ENCODE data around the gene SYDE1.

DNA sequence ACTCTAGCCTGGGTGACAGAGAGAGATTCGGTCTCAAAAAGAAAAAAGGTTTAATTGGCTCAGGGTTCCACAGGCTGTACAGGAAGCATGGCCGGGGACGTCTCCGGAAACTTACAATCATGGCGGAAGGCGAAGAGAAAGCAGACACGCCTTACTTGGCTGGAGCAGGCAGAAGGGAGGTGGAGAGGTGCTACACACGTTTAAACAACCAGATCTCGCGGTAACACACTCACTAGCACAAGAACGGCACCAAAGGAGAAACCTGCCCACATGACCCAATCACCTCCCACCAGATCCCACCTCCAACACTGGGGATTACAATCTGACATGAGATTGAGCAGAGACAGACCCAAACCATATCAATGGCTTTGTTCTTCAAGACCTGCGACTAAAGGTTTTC lies 45.2 kb upstream of the SYDE1 start:
- TF ChIP-seq EZH2 (IDR thresholded peaks at IDR 0.05; ENCODE audit: borderline replicate concordance, low read length) = no peak
- TF ChIP-seq, protein P1, sequence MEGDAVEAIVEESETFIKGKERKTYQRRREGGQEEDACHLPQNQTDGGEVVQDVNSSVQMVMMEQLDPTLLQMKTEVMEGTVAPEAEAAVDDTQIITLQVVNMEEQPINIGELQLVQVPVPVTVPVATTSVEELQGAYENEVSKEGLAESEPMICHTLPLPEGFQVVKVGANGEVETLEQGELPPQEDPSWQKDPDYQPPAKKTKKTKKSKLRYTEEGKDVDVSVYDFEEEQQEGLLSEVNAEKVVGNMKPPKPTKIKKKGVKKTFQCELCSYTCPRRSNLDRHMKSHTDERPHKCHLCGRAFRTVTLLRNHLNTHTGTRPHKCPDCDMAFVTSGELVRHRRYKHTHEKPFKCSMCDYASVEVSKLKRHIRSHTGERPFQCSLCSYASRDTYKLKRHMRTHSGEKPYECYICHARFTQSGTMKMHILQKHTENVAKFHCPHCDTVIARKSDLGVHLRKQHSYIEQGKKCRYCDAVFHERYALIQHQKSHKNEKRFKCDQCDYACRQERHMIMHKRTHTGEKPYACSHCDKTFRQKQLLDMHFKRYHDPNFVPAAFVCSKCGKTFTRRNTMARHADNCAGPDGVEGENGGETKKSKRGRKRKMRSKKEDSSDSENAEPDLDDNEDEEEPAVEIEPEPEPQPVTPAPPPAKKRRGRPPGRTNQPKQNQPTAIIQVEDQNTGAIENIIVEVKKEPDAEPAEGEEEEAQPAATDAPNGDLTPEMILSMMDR (conservative IDR thresholded peaks at IDR 0.05 in 1 of 2, IDR thresholded peaks at IDR 0.05 in 1 of 2; ENCODE audit: extremely low read depth in 1 of 2, insufficient read depth in 1 of 2, low read depth in 1 of 2, low read length in 2 of 2) = no peak

Data from mammary epithelial cell (primary cell).